GM12872 (cell line): ENCODE data around the gene ARHGAP25.

Experiments
- CTCF ChIP-seq: IDR thresholded peaks from 3 replicates; pipeline ENCODE4 v1.5.1; 2011; ENCODE audit warnings: low read depth, mild to moderate bottlenecking, low read length, moderate library complexity; ENCODE audit not compliant: insufficient read depth

ARHGAP25 gene

GRCh38 chr2:68857202-68857845 is 122.7 kb downstream of the ARHGAP25 start:
- TF ChIP-seq CTCF, result no peak

GRCh38 chr2:68857855-68858456 is 123.3 kb downstream of the ARHGAP25 start:
- no peak for TF ChIP-seq CTCF

- TF ChIP-seq CTCF, result no peak
These were observed 125.5 kb downstream of the ARHGAP25 start for GRCh38 chr2:68860111-68860510.

- TF ChIP-seq CTCF, result no peak
These were observed 126.7 kb downstream of the ARHGAP25 start for GRCh38 chr2:68861330-68861729.

GRCh38 chr2:68862889-68863288 is 128.3 kb downstream of the ARHGAP25 start:
- TF ChIP-seq CTCF, result no peak

- no peak for TF ChIP-seq CTCF
These were observed 129.4 kb downstream of the ARHGAP25 start for GRCh38 chr2:68863996-68864395.

GRCh38 chr2:68865108-68865507 is 130.5 kb downstream of the ARHGAP25 start:
- no peak for TF ChIP-seq CTCF
